GM12891 (cell line): ENCODE results near the gene ZNF649.

Experiments
- POLR2A ChIP-seq: IDR thresholded peaks from 2 replicates; pipeline ENCODE4 v1.6.1; 2011; ENCODE audit warnings: low read depth, low read length, control low read depth
- POLR2AphosphoS5 ChIP-seq: IDR thresholded peaks from 2 replicates; pipeline ENCODE4 v1.6.1; 2011; ENCODE audit warnings: low read depth, low read length, control low read depth

- no peak for TF ChIP-seq POLR2A
- TF ChIP-seq POLR2AphosphoS5, result no peak
These were observed 34.1 kb upstream of the ZNF649 start for GRCh38 chr19:51938936-51939335.
